HG03520 (cell line): Measurements from ENCODE around the gene SH3BP2.
A peak's percentile ranks its signal among the peaks of the same experiment; 100 is the strongest.
"Not testable (repeated sequence)": the region's sequence is repeated elsewhere in the genome, so short reads cannot be mapped to it uniquely, and the experiment has no call there.

Experiments
- ATAC-seq: cut with Tn5 transposase; IDR thresholded peaks from one replicate; pipeline ENCODE4 v1.9.1; 2021; ENCODE audit warnings: mild to moderate bottlenecking, moderate library complexity; ENCODE audit not compliant: unreplicated experiment

SH3BP2 gene

GRCh38 chr4:2762486-2763370 is 30.2 kb upstream of the SH3BP2 start:
- ATAC-seq: not testable (repeated sequence)

DNA sequence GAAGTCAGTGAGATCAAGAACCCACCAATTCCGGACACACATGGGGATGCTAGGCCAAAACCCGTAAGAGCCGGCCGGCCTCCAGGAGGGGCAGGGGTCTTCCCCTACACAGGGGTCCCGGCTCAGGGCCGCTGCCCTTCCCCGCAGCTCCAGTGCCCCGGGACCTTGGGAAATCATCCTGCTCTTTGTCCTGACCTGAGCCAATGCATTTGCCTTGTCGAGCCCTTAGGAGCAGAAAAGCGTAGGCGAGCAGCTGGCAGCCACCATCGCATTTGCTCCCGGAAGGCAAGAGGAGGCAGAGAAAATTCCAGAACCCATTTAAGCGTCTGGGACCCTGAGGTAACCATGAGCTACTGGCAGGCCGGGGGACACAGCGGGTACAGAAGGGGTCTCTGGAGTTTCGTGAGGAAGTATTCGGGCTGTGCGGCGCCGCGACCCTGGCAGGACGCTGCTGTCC is 29.3 kb upstream of the SH3BP2 start:
- no peak for ATAC-seq

DNA sequence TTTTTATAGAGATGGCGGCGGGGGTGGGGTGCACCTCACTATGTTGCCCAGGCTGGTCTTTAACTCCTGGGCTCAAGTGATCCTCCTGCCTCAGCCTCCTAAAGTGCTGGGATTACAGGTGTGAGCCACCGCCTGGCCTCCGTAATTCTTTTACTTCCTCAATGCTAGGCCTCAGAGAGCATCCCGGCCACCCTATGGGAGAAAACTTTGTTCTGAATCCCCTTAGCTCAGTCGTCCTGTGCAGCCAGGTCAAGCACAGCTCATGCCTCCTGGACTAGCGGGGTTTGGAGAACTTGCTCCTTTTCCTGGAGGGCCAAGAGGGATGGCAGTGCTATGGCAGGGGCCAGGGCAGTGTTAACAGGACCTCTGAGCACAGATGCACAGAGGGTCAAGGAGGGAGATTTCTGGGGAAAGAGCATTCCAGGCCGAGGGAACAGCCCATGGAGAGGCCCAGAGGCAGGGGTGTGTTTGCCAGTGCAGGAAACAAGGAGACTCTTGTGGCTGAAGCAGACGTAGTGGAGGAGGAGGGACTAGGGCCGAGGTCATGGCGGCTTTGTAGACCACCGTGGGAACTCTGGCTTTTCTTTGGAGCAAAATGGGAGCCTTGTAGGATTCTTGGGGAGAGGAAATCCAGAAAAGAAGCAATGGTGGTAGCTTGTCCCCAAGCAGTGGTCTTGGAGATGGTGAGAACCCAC is 26.9 kb upstream of the SH3BP2 start:
- no peak for ATAC-seq

GRCh38 chr4:2767046-2767704 is 25.7 kb upstream of the SH3BP2 start:
- ATAC-seq: no peak

GRCh38 chr4:2767705-2768074 is 25.2 kb upstream of the SH3BP2 start:
- ATAC-seq: no peak

- no peak for ATAC-seq
Observed at GRCh38 chr4:2768124-2768523, 24.8 kb upstream of the SH3BP2 start.

DNA sequence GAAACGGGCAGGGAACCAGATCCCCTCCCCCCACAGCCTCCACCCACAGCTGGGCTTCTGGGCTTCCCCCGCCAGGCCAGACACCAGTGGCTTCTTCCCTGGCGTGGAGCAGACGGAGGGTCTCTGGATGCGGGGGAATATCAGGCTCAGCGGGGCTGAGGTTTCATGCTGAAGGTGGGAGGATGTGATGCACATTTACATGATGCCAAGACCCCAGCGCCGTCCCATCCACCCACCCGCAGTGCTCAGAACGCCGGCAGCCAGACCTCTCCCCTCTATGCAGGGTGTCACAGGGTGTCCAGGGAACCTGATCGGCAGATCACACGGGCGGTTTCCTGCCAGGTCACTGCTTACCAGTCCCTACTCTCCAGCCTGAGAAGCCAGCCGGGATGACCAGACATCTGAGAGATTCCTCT is 24.0 kb upstream of the SH3BP2 start:
- no peak for ATAC-seq

DNA sequence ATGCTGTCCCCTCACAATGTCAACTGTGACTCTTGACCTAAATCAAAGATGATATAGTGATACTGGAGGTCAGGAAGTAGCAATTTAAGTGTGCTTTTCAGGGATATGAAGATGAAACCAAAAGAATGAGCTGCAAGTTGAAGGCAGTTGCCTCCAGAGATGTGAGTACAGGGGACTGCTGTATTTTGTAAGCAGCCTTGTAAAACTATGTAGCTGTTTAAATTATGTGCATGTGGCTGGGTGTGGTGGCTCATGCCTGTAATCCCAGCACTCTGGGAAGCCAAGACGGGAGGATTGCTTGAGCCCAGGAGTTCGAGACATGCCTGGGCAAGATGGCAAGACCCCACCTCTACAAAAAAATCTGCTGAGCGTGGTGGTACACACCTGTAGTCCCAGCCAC is 21.6 kb upstream of the SH3BP2 start:
- ATAC-seq: no peak

DNA sequence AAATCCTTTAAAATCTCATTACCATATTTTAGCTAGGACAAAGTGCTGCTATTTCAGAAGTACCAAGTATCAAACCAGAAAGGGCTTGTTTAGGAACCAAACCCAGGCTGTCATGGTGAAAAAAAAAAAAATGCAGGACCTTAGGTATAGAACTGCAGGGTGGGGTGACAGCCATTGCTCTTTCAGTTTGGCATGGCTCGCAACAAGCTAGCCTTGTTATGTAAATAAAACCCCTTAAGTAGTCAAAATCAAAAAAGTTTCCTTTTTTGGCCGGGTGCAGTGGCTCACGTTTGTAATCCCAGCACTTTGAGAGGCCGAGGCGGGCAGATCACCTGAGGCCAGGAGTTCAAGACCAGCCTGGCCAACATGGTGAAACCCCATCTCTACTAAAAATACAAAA is 12.2 kb upstream of the SH3BP2 start:
- ATAC-seq: not testable (repeated sequence)

- no peak for ATAC-seq
Observed at GRCh38 chr4:2781911-2782310, 11.0 kb upstream of the SH3BP2 start.

DNA sequence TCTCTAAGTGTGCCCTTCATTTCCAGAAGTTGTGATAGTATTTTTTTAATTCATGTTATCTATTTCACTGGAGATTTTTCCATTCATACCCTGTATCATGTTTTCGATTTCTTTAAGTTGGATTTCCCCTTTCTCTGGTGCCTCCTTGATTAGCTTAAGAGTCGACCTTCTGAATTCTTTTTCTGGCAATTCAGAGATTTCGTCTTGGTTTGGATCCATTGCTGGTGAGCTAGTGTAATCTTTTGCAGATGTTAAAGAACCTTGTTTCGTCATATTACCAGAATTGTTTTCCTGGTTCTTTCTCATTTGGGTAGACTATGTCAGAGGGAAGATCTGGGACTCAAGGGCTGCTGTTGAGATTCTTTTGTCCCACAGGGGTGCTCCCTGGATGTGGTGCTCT is 9.1 kb upstream of the SH3BP2 start:
- no peak for ATAC-seq

GRCh38 chr4:2785613-2786012 is 7.3 kb upstream of the SH3BP2 start:
- ATAC-seq: no peak

- ATAC-seq: no peak
Observed at GRCh38 chr4:2786152-2786671, 6.7 kb upstream of the SH3BP2 start.

GRCh38 chr4:2786794-2787229 is 6.1 kb upstream of the SH3BP2 start:
- ATAC-seq: no peak

GRCh38 chr4:2787230-2788100 is 5.4 kb upstream of the SH3BP2 start:
- peak; percentile 58 for ATAC-seq

DNA sequence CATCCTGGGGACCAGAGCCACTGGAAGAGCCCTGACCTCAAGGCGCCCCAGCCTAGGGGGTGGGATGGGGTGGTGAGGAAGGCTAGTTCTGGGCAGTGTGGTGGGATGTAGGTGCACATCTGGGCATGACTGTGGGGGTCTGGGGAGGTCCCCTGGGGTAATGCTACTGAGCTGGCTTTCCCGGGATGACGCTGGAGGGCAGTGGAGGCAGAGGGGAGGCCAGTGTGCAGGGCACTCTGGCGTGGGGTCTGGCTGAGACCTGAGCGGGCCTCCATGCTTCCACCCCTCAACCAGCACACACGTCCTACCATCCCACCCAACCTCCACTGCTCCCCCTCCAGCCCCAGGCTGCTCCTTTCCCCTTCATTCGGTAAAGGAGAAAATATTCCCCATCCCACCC is 4.8 kb upstream of the SH3BP2 start:
- ATAC-seq: no peak

DNA sequence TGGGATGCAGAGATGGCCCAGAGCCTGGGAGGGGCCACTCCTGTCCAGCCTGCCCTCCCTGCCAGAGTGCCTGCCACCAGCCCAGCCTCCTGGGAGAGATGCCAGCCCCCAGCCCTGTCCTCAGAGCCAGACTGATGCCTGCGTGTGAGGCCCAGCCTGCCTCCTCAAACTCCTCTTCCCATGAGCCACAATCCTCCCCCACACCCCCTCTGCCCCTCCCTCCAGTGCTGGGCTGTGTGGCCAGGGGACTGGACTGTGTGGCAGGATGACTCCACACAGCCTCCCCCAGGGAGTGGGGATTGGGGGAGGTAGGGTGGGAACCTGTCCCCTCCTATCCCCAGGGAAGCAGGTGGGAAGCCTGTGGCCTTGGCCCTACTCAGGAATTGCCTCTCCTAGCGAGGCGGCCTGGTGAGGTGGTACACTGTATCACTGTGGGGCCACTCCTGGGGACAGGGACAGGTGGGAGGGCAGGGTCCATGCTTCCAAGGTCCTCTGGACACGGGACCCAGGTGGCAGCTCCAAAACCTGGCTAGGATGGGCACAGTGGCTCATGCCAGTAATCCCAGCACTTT is 4.3 kb upstream of the SH3BP2 start:
- no peak for ATAC-seq

DNA sequence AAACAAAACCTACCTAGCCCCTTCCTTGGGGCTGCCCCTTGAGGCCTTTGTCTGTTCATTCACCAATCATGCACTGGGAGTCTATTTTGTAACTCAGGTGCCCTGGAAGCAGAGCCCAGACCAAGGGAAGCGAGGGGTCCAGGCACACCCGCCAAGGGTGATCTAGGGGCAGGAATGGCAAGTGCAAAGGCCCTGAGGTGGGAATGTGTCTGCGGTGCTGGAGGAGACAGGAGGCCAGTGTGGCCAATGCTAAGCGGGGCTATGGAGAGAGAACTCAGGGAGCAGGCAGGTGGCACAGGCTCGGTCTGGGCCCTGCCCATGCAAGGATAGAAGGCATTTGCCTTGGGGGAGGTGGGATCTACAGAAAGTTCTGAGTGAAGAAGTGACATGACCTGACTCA is 3.5 kb upstream of the SH3BP2 start:
- ATAC-seq: no peak

DNA sequence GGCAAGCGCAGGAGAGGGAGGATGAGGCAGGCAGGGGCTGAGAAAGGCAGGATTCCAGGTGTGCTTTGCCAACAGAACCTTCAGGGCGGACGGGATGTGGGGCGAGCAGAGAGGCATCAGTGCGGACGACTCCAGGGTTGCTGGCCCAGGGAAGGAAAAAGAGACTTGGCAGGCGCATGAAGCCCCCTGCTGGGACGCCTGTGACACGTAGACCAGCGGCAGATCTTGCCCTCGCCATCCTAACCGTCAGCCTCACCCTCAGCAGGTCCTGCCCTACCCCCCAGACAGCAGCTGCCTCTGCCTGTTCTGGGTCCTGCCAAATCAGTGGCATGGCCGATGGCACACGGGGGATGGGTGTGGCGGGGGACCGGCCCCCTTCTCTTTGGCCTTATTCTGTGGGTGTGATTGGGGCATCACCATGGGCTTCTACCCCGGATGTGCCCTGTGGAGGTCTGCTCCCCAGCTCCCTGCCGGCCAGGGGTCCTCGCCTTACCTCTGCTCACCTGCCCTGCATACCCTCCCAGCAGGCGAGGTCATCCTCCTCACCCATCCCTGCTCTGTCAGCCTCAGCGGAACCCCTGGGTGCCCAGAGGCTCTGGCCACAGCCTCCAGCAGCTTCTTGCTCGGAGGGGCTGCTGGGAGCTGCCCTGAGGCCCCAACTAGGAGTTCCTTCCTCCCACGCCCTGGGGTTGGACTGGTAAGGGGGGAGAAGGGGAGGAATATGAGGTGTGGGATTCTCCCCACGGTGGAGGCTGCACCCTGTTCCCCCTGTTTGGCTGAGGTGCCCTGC is 2.9 kb upstream of the SH3BP2 start:
- ATAC-seq: no peak
